A673 (cell line): ENCODE data around the gene FARP1.

Source experiments
- EZH2 ChIP-seq: fragments of 200-600 bp; sonication (generic); IDR thresholded peaks from 2 replicates; pipeline ENCODE4 v1.6.1; 2017; ENCODE audit warnings: borderline replicate concordance, low read depth, mild to moderate bottlenecking, mixed read lengths, antibody characterized with exemption, low read length; ENCODE audit not compliant: poor library complexity, severe bottlenecking
- TF ChIP-seq, protein P1 (sequence below): fragments of 300-800, 200-600 bp; sonication (generic); conservative IDR thresholded peaks from 2 replicates; pipeline ENCODE4 v1.5.1; 2017; ENCODE audit warnings: low read depth, mild to moderate bottlenecking, antibody characterized with exemption, low read length, moderate library complexity, mixed read lengths

DNA sequence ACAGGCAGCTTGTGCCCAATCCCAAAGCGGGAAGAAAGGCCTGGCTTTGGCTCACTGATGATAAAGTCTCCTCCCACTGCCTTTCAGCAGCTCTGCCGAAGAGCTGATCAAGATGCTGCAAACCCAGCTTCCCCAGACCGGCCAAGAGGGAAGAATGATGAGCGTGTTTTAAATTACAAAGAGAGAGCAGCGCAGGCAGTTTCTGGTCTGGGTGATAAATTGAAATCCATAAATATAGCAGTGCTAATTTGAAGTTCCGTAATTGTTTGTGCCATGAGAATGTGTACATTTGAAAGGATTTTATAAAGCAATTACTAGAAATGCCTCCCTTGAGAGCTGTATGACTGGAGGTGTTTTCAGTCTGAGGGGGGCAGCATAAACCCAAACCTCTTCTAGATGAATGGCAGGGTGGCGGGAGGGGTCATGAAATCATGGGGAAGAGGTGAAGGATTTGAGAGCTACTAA is 262.2 kb downstream of the FARP1 start:
- TF ChIP-seq, protein P1, sequence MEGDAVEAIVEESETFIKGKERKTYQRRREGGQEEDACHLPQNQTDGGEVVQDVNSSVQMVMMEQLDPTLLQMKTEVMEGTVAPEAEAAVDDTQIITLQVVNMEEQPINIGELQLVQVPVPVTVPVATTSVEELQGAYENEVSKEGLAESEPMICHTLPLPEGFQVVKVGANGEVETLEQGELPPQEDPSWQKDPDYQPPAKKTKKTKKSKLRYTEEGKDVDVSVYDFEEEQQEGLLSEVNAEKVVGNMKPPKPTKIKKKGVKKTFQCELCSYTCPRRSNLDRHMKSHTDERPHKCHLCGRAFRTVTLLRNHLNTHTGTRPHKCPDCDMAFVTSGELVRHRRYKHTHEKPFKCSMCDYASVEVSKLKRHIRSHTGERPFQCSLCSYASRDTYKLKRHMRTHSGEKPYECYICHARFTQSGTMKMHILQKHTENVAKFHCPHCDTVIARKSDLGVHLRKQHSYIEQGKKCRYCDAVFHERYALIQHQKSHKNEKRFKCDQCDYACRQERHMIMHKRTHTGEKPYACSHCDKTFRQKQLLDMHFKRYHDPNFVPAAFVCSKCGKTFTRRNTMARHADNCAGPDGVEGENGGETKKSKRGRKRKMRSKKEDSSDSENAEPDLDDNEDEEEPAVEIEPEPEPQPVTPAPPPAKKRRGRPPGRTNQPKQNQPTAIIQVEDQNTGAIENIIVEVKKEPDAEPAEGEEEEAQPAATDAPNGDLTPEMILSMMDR = no peak
- no peak for TF ChIP-seq EZH2
